ENCODE results near the gene PLXNB1.
"Not testable (repeated sequence)": the region's sequence is repeated elsewhere in the genome, so short reads cannot be mapped to it uniquely, and the experiment has no call there.

PLXNB1 gene

DNA sequence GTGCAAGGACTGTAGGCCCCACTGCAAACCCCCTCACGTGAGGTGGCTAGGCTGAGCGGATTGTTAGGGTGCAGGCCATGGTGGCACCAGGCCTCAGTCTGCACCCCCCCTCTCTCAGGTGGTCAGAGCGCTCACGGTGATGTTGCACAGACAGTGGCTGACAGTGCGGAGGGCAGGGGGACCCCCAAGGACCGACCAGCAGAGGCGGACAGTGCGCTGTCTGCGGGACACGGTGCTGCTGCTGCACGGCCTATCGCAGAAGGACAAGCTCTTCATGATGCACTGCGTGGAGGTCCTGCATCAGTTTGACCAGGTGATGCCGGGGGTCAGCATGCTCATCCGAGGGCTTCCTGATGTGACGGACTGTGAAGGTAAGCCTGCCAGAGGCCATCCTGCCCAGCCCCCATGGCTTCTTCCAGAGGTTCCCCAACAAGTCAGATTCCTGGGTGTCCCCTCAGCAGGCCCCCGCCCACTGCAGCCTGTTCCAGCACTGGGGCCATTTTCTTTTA lies 34.9 kb upstream of the PLXNB1 start:
- POLR2A ChIA-PET: no interaction called here
- Histone ChIP-seq H3K36me3 (ENCODE audit: control insufficient read depth in 2 of 2, insufficient read depth in 1 of 2, low read length in 2 of 2) (peaks cover 0 to 81% of the 10 kb centered on the region in 2 experiments; a peak in 1 of 3 replicates), H3K27ac (ENCODE audit: extremely low read depth, low read depth, low read length) (no peak overlapping the region), H3K4me3 (ENCODE audit: low read depth, low read length) (no peak overlapping the region), H3K9me3 (ENCODE audit: control insufficient read depth, insufficient read depth, low read depth, low read length) (no peaks in the 10 kb centered on the region), H3K4me1 (ENCODE audit: control insufficient read depth, insufficient read depth, low read length) (no peaks in the 10 kb centered on the region)
- CTCF ChIA-PET: interaction anchor here (2.7 kb wide), 1 partner anchor 29 kb away, joined by 6 read pairs; no protein-coding TSS in a partner anchor
- no peak for TF ChIP-seq ZBTB21 (tag by site-specific recombination; IDR thresholded peaks at IDR 0.05)
- TF ChIP-seq GLIS2 (tag by site-specific recombination; IDR thresholded peaks at IDR 0.05): no peak
- no peak for TF ChIP-seq ZNF175 (tag by site-specific recombination; IDR thresholded peaks at IDR 0.05)
- TF ChIP-seq, protein P1, sequence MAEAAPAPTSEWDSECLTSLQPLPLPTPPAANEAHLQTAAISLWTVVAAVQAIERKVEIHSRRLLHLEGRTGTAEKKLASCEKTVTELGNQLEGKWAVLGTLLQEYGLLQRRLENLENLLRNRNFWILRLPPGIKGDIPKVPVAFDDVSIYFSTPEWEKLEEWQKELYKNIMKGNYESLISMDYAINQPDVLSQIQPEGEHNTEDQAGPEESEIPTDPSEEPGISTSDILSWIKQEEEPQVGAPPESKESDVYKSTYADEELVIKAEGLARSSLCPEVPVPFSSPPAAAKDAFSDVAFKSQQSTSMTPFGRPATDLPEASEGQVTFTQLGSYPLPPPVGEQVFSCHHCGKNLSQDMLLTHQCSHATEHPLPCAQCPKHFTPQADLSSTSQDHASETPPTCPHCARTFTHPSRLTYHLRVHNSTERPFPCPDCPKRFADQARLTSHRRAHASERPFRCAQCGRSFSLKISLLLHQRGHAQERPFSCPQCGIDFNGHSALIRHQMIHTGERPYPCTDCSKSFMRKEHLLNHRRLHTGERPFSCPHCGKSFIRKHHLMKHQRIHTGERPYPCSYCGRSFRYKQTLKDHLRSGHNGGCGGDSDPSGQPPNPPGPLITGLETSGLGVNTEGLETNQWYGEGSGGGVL (tag by site-specific recombination; IDR thresholded peaks at IDR 0.05): no peak
- TF ChIP-seq ZSCAN18 (tag by site-specific recombination; IDR thresholded peaks at IDR 0.05): no peak
- no peak for TF ChIP-seq ZNF121 (tag by site-specific recombination; IDR thresholded peaks at IDR 0.05)
- no peak for TF ChIP-seq ZNF488 (tag by site-specific recombination; IDR thresholded peaks at IDR 0.05)
- TF ChIP-seq KLF17 (tag by site-specific recombination; IDR thresholded peaks at IDR 0.05): no peak
- no peak for TF ChIP-seq HOXD13 (CRISPR knock-in tag; IDR thresholded peaks at IDR 0.05; ENCODE audit: borderline replicate concordance)

- H3K9me3 ChIP-seq (ENCODE audit: control insufficient read depth, insufficient read depth, low read depth, low read length): no peaks in the 10 kb centered on the region
- no peaks in the 10 kb centered on the region for H3K4me1 ChIP-seq (ENCODE audit: control insufficient read depth, insufficient read depth, low read length)
- H3K36me3 ChIP-seq (ENCODE audit: control insufficient read depth in 2 of 2, insufficient read depth in 1 of 2, low read length in 2 of 2): peaks cover 0 to 81% of the 10 kb centered on the region in 2 experiments; a peak in 1 of 3 replicates
- CTCF ChIA-PET: interaction anchor here (0.9 to 2.7 kb wide), 3 partner anchors 28 to 63 kb away, joined by 3 to 6 read pairs (median 4); no protein-coding TSS in a partner anchor
- POLR2A ChIA-PET: no interaction called here
- no peak overlapping the region for H3K27ac ChIP-seq (ENCODE audit: extremely low read depth, low read depth, low read length)
- no peak overlapping the region for H3K4me3 ChIP-seq (ENCODE audit: low read depth, low read length)
- TF ChIP-seq GLI2 (tag by site-specific recombination; IDR thresholded peaks at IDR 0.05; ENCODE audit: borderline replicate concordance, low read depth) (no peak), ZNF510 (tag by site-specific recombination; IDR thresholded peaks at IDR 0.05; ENCODE audit: insufficient replicate concordance) (no peak), ZNF223 (tag by site-specific recombination; IDR thresholded peaks at IDR 0.05) (no peak), ZNF654 (tag by site-specific recombination; IDR thresholded peaks at IDR 0.05; ENCODE audit: low read depth) (no peak), ZBTB20 (tag by site-specific recombination; IDR thresholded peaks at IDR 0.05) (no peak)
Observed at GRCh38 chr3:48463703-48464102, 33.8 kb upstream of the PLXNB1 start.

DNA sequence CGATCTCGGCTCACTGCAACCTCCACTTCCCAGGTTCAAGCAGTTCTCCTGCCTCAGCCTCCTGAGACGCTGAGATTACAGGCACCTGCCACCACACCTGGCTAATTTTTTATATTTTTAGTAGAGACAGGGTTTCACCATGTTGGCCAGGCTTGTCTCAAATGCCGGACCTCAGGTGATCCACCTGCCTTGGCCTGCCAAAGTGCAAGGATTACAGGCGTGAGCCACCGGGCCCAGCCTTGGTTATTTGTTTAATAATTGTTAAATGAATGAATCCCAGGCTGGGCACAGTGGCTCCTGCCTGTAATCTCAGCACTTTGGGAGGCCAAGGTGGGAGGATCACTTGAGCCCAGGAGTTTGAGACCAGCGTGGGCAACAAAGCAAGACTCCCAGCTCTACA lies 31.9 kb upstream of the PLXNB1 start:
- peaks cover 0 to 77% of the 10 kb centered on the region in 2 experiments; a peak in 2 of 3 replicates for H3K36me3 ChIP-seq (ENCODE audit: control insufficient read depth in 2 of 2, insufficient read depth in 1 of 2, low read length in 2 of 2)
- ChIA-PET CTCF (interaction anchor here (0.6 kb wide), 2 partner anchors 46 to 814 kb away, joined by 3 read pairs; no protein-coding TSS in a partner anchor), POLR2A (interaction anchor here (1.2 kb wide), 1 partner anchor 16 kb away, joined by 3 read pairs; the partner anchor contains the start of gene ATRIP)
- not testable (repeated sequence) for H3K9me3 ChIP-seq (ENCODE audit: control insufficient read depth, insufficient read depth, low read depth, low read length); H3K4me1 ChIP-seq (ENCODE audit: control insufficient read depth, insufficient read depth, low read length); H3K4me3 ChIP-seq (ENCODE audit: low read depth, low read length); H3K27ac ChIP-seq (ENCODE audit: extremely low read depth, low read depth, low read length)

Measured in HEK293 (cell line).